Progenitor cell of endocrine pancreas (in vitro differentiated cells): ENCODE measurements around the gene RALGPS1. TPM values are rescaled to one million over a fixed set of nuclear protein-coding genes. Genes with fewer than 3 reads are reported as not detected.

Experiments
- DNase-seq: peaks from one replicate; pipeline ENCODE4 v3.0.0; 2021; ENCODE audit warnings: low spot score; ENCODE audit not compliant: unreplicated experiment
- H3K27ac Mint-ChIP-seq: 2 replicates; pipeline ENCODE4 v1.8.0; 2021; ENCODE audit warnings: mild to moderate bottlenecking, moderate library complexity, mixed read lengths
- H3K27me3 Mint-ChIP-seq: 2 replicates; pipeline ENCODE4 v1.8.0; 2021; ENCODE audit warnings: mixed read lengths
- H3K36me3 Mint-ChIP-seq: 2 replicates; pipeline ENCODE4 v1.8.0; 2022; ENCODE audit warnings: mixed read lengths; ENCODE audit not compliant: insufficient read depth
- H3K4me1 Mint-ChIP-seq: 2 replicates; pipeline ENCODE4 v1.8.0; 2021; ENCODE audit warnings: low read depth, mixed read lengths
- H3K4me3 Mint-ChIP-seq: 2 replicates; pipeline ENCODE4 v1.8.0; 2021; ENCODE audit warnings: low read depth, mild to moderate bottlenecking, moderate library complexity, mixed read lengths
- H3K9me3 Mint-ChIP-seq: 2 replicates; pipeline ENCODE4 v1.8.0; 2021; ENCODE audit warnings: low read depth, mixed read lengths
- CTCF ChIP-seq: fragments of 200-600 bp; sonication (generic); IDR thresholded peaks from one replicate; pipeline ENCODE4 v1.5.0; 2021; ENCODE audit warnings: antibody characterized with exemption, mild to moderate bottlenecking; ENCODE audit not compliant: unreplicated experiment
- total RNA-seq: library from RNA; stranded (reverse); gene quantifications from 2 replicates; pipeline ENCODE4 v1.2.1, GENCODE V29; 2021

Gene RALGPS1
- total RNA-seq, 1 donor from 2014 or later, result 39.2 TPM

GRCh38 chr9:127114606-127115005 lies 200.0 kb downstream of the RALGPS1 start:
- Mint-ChIP-seq H3K4me3 (no peak overlapping the region), H3K27ac (no peak overlapping the region), H3K4me1 (peaks cover 14% of the 10 kb centered on the region), H3K27me3 (no peaks in the 10 kb centered on the region), H3K36me3 (peaks cover 3% of the 10 kb centered on the region), H3K9me3 (no peaks in the 10 kb centered on the region)
- DNase-seq, result no peak
- no peak for TF ChIP-seq CTCF

GRCh38 chr9:127116088-127116726 lies 201.6 kb downstream of the RALGPS1 start:
- H3K27ac Mint-ChIP-seq, result no peak overlapping the region
- H3K27me3 Mint-ChIP-seq, result peaks cover under 1% of the 10 kb centered on the region
- no peak for TF ChIP-seq CTCF
- H3K4me1 Mint-ChIP-seq, result peaks cover 12% of the 10 kb centered on the region
- no peaks in the 10 kb centered on the region for H3K36me3 Mint-ChIP-seq
- DNase-seq, result no peak
- no peak overlapping the region for H3K4me3 Mint-ChIP-seq
- H3K9me3 Mint-ChIP-seq, result no peaks in the 10 kb centered on the region

- no peak for TF ChIP-seq CTCF
- no peak overlapping the region for H3K4me3 Mint-ChIP-seq
- H3K4me1 Mint-ChIP-seq, result peaks cover 18% of the 10 kb centered on the region
- H3K36me3 Mint-ChIP-seq, result no peaks in the 10 kb centered on the region
- no peak for DNase-seq
- no peaks in the 10 kb centered on the region for H3K9me3 Mint-ChIP-seq
- no peak overlapping the region for H3K27ac Mint-ChIP-seq
- peaks cover 7% of the 10 kb centered on the region for H3K27me3 Mint-ChIP-seq
Observed at GRCh38 chr9:127116957-127117356, 202.4 kb downstream of the RALGPS1 start.

GRCh38 chr9:127117801-127118200 lies 203.2 kb downstream of the RALGPS1 start:
- TF ChIP-seq CTCF, result no peak
- no peaks in the 10 kb centered on the region for H3K36me3 Mint-ChIP-seq
- H3K4me1 Mint-ChIP-seq, result peaks cover 19% of the 10 kb centered on the region
- no peak overlapping the region for H3K27ac Mint-ChIP-seq
- H3K27me3 Mint-ChIP-seq, result peaks cover 7% of the 10 kb centered on the region
- DNase-seq, result no peak
- H3K4me3 Mint-ChIP-seq, result no peak overlapping the region
- H3K9me3 Mint-ChIP-seq, result no peaks in the 10 kb centered on the region

- Mint-ChIP-seq H3K9me3 (no peaks in the 10 kb centered on the region), H3K36me3 (no peaks in the 10 kb centered on the region), H3K4me1 (peaks cover 15% of the 10 kb centered on the region), H3K27me3 (peaks cover 15% of the 10 kb centered on the region), H3K27ac (no peak overlapping the region), H3K4me3 (no peak overlapping the region)
- TF ChIP-seq CTCF, result no peak
- DNase-seq, result no peak
Observed at GRCh38 chr9:127118597-127119319, 204.2 kb downstream of the RALGPS1 start.
